Endothelial cell of umbilical vein (primary cell): ENCODE measurements around the gene PRR19. TPM values are rescaled to one million over a fixed set of nuclear protein-coding genes. Genes with fewer than 3 reads are reported as not detected.
A peak's percentile ranks its signal among the peaks of the same experiment; 100 is the strongest.

Experiments
- BruUV-seq: library from RNA; stranded (reverse); fragments of 400-500 nt; replicated peaks from 2 replicates; lab custom pipeline; 2021; lab: Mats Ljungman, UMichigan
- CTCF ChIA-PET: fragments of 300-600, 350-600 bp; sonication (Branson Sonifier 250); formaldehyde crosslinking; loops from one replicate; lab custom pipeline; 2021; ENCODE audit warnings: antibody characterized with exemption, inconsistent platforms; lab: Charles Lee
- POLR2A ChIA-PET: fragments of 300-600, 350-600 bp; sonication (Branson Sonifier 250); formaldehyde crosslinking; loops from one replicate; lab custom pipeline; 2021; ENCODE audit warnings: antibody characterized with exemption, inconsistent platforms; lab: Charles Lee
- DNase-seq: peaks from one replicate; pipeline ENCODE4 v3.0.0-alpha.2; 2011; ENCODE audit warnings: low read depth, low spot score
- FAIRE-seq: peaks from 2 replicates; lab custom pipeline; 2011; peaks lifted over from hg19 to GRCh38; lab: Jason Lieb, UNC
- H2AFZ ChIP-seq: 2 replicates; pipeline ENCODE4 v1.6.0; 2012; ENCODE audit warnings: low read depth, low read length, control low read depth, inconsistent platforms
- H3K27ac ChIP-seq: 2 replicates; pipeline ENCODE4 v1.5.1; 2011; ENCODE audit warnings: low read depth, mild to moderate bottlenecking, control low read depth, low read length, moderate library complexity; ENCODE audit not compliant: insufficient read depth
- H3K27me3 ChIP-seq, 2 experiments: 2 replicates each; pipeline versions ENCODE4 v1.6.0 to v1.6.1; 2011; ENCODE audit warnings: low read length in 2 of 2, mixed read lengths in 1 of 2; ENCODE audit not compliant: control insufficient read depth in 2 of 2, insufficient read depth in 2 of 2
- H3K36me3 ChIP-seq, 2 experiments: 2 replicates in 1 of 2; 3 replicates in 1 of 2; pipeline ENCODE4 v1.5.1; 2011; ENCODE audit warnings: low read length in 2 of 2, mild to moderate bottlenecking in 1 of 2, moderate library complexity in 1 of 2; ENCODE audit not compliant: control insufficient read depth in 2 of 2, insufficient read depth in 2 of 2; ENCODE audit errors: extremely low read depth in 1 of 2
- H3K4me1 ChIP-seq: 3 replicates; pipeline ENCODE4 v1.5.1; 2011; ENCODE audit warnings: mild to moderate bottlenecking, low read length; ENCODE audit not compliant: control insufficient read depth, insufficient read depth; ENCODE audit errors: extremely low read depth
- H3K4me2 ChIP-seq: 2 replicates; pipeline ENCODE4 v1.6.1; 2011; ENCODE audit warnings: low read length, control low read depth, mixed read lengths; ENCODE audit not compliant: insufficient read depth
- H3K4me3 ChIP-seq, 3 experiments: fragments of 200-600 bp in 1 of 3; sonication (generic), shearing (Covaris generic) in 1 of 3; replicated peaks in 1 of 3; 2 replicates each; pipeline ENCODE4 v1.5.1; 2011 to 2016; ENCODE audit warnings: control low read depth in 3 of 3, low read length in 3 of 3, mild to moderate bottlenecking in 2 of 3, inconsistent platforms in 1 of 3, low read depth in 1 of 3, moderate library complexity in 1 of 3; ENCODE audit not compliant: insufficient read depth in 1 of 3
- H3K79me2 ChIP-seq: 2 replicates; pipeline ENCODE4 v1.6.0; 2012; ENCODE audit warnings: low read length, inconsistent platforms; ENCODE audit not compliant: control insufficient read depth, insufficient read depth
- H3K9ac ChIP-seq: replicated peaks from 2 replicates; pipeline ENCODE3; 2011; ENCODE audit warnings: low read length, control low read depth; ENCODE audit not compliant: insufficient read depth; ENCODE audit errors: extremely low read depth
- H3K9me1 ChIP-seq: replicated peaks from 3 replicates; pipeline ENCODE4 v1.6.0; 2011; ENCODE audit warnings: mild to moderate bottlenecking, low read length; ENCODE audit not compliant: control insufficient read depth, insufficient read depth; ENCODE audit errors: extremely low read depth
- H3K9me3 ChIP-seq: replicated peaks from 2 replicates; pipeline ENCODE4 v1.5.1; 2012; ENCODE audit warnings: low read length, inconsistent platforms; ENCODE audit not compliant: control insufficient read depth, insufficient read depth
- H4K20me1 ChIP-seq: replicated peaks from 2 replicates; pipeline ENCODE3; 2011; ENCODE audit warnings: mild to moderate bottlenecking, low read length; ENCODE audit not compliant: control insufficient read depth, insufficient read depth; ENCODE audit errors: extremely low read depth
- EZH2 ChIP-seq: IDR thresholded peaks from 2 replicates; pipeline ENCODE4 v1.6.1; 2012; ENCODE audit warnings: borderline replicate concordance, low read depth, mild to moderate bottlenecking, moderate library complexity, low read length, inconsistent platforms; ENCODE audit not compliant: severe bottlenecking
- FOS ChIP-seq: IDR thresholded peaks from 2 replicates; pipeline ENCODE4 v1.6.1; 2011; ENCODE audit warnings: mild to moderate bottlenecking, low read length, moderate library complexity, borderline replicate concordance; ENCODE audit not compliant: insufficient read depth
- GATA2 ChIP-seq: IDR thresholded peaks from 2 replicates; pipeline ENCODE4 v1.7.0; 2011; ENCODE audit warnings: low read depth, mild to moderate bottlenecking, moderate library complexity, mixed read lengths, low read length; ENCODE audit not compliant: insufficient read length, insufficient read depth
- JUN ChIP-seq: IDR thresholded peaks from 2 replicates; pipeline ENCODE4 v1.6.1; 2011; ENCODE audit warnings: borderline replicate concordance, low read depth; ENCODE audit not compliant: insufficient read length, insufficient read depth
- MYC ChIP-seq: IDR thresholded peaks from one replicate; pipeline ENCODE4 v1.6.1; 2011; ENCODE audit warnings: mild to moderate bottlenecking, low read depth, low read length
- POLR2A ChIP-seq: IDR thresholded peaks from 2 replicates; pipeline ENCODE4 v1.6.1; 2012; ENCODE audit warnings: low read depth, mild to moderate bottlenecking, control low read depth, low read length
- POLR2AphosphoS5 ChIP-seq: IDR thresholded peaks from 2 replicates; pipeline ENCODE4 v1.6.1; 2012; ENCODE audit warnings: low read depth, mild to moderate bottlenecking, control low read depth, low read length, moderate library complexity; ENCODE audit not compliant: insufficient read depth
- dilution Hi-C: fragments of 300-500 bp; cut with MboI; formaldehyde crosslinking; loops from one replicate; pipeline ENCODE4 v1.15.0; 2019; ENCODE audit warnings: low sequenced_read_pairs; ENCODE audit not compliant: extremely low pct_ligation_motif_present
- intact Hi-C: fragments of 100-400 bp; cut with micrococcal nuclease; formaldehyde crosslinking; loops from one replicate; pipeline ENCODE4 v1.10.0; 2022
- polyA plus RNA-seq, 4 experiments: library from polyadenylated mRNA; depleted of rRNA in 3 of 4; stranded (reverse) in 3 of 4; unstranded in 1 of 4; fragments of >200 nt; gene quantifications; 2 replicates each; pipeline versions ENCODE4 v1.2.1 to v1.2.3, GENCODE V29; 2011 to 2012; ENCODE audit warnings: missing spikeins in 1 of 4
- total RNA-seq: library from RNA; stranded (reverse); gene quantifications from 2 replicates; pipeline ENCODE4 v1.2.3, GENCODE V29; 2021
- TF ChIP-seq, protein P1 (sequence below): IDR thresholded peaks from 2 replicates; pipeline ENCODE4 v1.6.1; 2011; ENCODE audit not compliant: insufficient read depth, insufficient read length
- TF ChIP-seq, protein P2 (sequence below), 2 donors: IDR thresholded peaks; 1 replicate in 1 of 2; 2 replicates in 1 of 2; pipeline ENCODE4 v1.5.1; 2011; ENCODE audit warnings: low read length in 2 of 2, mild to moderate bottlenecking in 2 of 2, moderate library complexity in 2 of 2, control low read depth in 1 of 2, inconsistent platforms in 1 of 2, low read depth in 1 of 2; ENCODE audit not compliant: insufficient read depth in 1 of 2; ENCODE audit errors: extremely low read depth in 1 of 2

Gene PRR19
- total and polyA plus RNA-seq, 2 donors (not counting 3 experiments of a cell fraction or from before 2014, with no cell fraction given) = 1.0 to 1.4 TPM

DNA sequence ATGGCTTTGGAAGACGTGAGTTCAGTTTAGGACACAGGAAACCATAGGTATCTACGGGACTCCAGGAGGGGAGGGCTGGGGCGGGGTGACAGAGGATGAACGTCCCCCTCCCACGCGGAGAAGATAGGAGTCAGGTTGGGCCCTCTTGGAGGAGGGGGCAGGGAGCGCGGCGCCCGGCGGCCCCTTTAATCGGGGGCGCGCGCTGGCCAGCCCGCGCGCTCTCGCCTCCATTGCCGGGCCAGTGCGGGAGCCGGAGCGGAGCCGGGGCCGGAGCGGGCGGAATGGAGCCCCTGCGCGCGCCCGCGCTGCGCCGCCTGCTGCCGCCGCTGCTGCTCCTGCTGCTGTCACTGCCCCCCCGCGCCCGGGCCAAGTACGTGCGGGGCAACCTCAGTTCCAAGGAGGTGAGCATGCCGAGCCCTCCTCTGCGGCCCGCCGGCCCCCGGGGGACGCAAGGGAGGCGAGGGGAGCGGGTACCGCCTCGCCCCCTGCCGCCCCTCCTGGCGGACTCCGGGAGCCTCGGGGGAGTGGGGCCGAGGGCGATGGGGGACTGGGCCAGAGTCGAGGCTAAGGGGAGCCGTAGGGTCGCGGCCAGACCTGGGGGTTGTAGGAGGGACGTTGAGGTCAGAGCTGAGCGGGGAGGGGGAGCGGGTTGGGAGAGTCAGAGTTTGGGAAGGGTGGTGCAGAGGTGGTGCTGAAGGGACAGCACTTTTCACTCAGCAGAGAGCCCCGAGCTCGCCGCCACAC, 11.3 kb downstream of the PRR19 start, which contains the start of gene TMEM145:
TSS of gene TMEM145 (plus strand) at position 214 of the 744 bp plus-strand sequence. CDS start at position 282, 68 bp downstream.
- H2AFZ ChIP-seq = no peak within 1 kb of the TSS
- H3K79me2 ChIP-seq = no peaks in the 10 kb centered on the region
- no peaks in the 10 kb centered on the region for H3K9me1 ChIP-seq
- BruUV-seq = no TSS peak
- peaks cover 13% of the 10 kb centered on the region in 2 experiments for H3K27me3 ChIP-seq
- POLR2A ChIA-PET = no interaction called here
- DNase-seq (peak; percentile 19), FAIRE-seq (no peak)
- dilution Hi-C loops (no loop called here), intact Hi-C loops (no loop called here)
- no peak within 1 kb of the TSS for H3K4me2 ChIP-seq
- H3K9ac ChIP-seq = no peak within 1 kb of the TSS
- peak within 1 kb of the TSS in 1 of 3 experiments; percentile 12 for H3K4me3 ChIP-seq
- no peaks in the 10 kb centered on the region for H3K36me3 ChIP-seq
- CTCF ChIA-PET = interaction anchor here (1.0 to 1.2 kb wide), 3 partner anchors 9 to 17 kb away, joined by 3 to 5 read pairs (median 4); no protein-coding TSS in a partner anchor
- H3K4me1 ChIP-seq = no peaks in the 10 kb centered on the region
- H3K9me3 ChIP-seq = no peaks in the 10 kb centered on the region
- no peak for TF ChIP-seq POLR2AphosphoS5
- TF ChIP-seq, protein P1, sequence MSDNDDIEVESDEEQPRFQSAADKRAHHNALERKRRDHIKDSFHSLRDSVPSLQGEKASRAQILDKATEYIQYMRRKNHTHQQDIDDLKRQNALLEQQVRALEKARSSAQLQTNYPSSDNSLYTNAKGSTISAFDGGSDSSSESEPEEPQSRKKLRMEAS = no peak
- TF ChIP-seq POLR2A = no peak
- no peak for TF ChIP-seq GATA2
- no peak for TF ChIP-seq MYC
- TF ChIP-seq JUN = no peak
- TF ChIP-seq FOS = no peak
- peak; percentile 51 for TF ChIP-seq EZH2
- TF ChIP-seq, protein P2, sequence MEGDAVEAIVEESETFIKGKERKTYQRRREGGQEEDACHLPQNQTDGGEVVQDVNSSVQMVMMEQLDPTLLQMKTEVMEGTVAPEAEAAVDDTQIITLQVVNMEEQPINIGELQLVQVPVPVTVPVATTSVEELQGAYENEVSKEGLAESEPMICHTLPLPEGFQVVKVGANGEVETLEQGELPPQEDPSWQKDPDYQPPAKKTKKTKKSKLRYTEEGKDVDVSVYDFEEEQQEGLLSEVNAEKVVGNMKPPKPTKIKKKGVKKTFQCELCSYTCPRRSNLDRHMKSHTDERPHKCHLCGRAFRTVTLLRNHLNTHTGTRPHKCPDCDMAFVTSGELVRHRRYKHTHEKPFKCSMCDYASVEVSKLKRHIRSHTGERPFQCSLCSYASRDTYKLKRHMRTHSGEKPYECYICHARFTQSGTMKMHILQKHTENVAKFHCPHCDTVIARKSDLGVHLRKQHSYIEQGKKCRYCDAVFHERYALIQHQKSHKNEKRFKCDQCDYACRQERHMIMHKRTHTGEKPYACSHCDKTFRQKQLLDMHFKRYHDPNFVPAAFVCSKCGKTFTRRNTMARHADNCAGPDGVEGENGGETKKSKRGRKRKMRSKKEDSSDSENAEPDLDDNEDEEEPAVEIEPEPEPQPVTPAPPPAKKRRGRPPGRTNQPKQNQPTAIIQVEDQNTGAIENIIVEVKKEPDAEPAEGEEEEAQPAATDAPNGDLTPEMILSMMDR (IDR thresholded peaks at IDR 0.05; ENCODE audit: extremely low read depth in 1 of 2, insufficient read depth in 1 of 2, low read depth in 1 of 2, low read length in 2 of 2) = peak in 1 of 2 donors; percentile 1
- no peak within 1 kb of the TSS for H3K27ac ChIP-seq
- H4K20me1 ChIP-seq = no peaks in the 10 kb centered on the region
